BLaER1 treated with 17β-estradiol and CSF1 and Interleukin-3, amounts not matched to agents 10 nM and 100 nM (cell line): ENCODE measurements around the gene KLHDC7A.

Source experiments
- H3K27ac ChIP-seq, 11 experiments: shearing (Covaris generic); formaldehyde crosslinking; 2 replicates each; pipeline ENCODE4 v1.8.1; 2022
- H3K27me3 ChIP-seq, 11 experiments: shearing (Covaris generic); formaldehyde crosslinking; 2 replicates each; pipeline ENCODE4 v1.8.1; 2022
- H3K36me3 ChIP-seq, 11 experiments: shearing (Covaris generic); formaldehyde crosslinking; 2 replicates each; pipeline ENCODE4 v1.8.1; 2022
- H3K4me1 ChIP-seq, 10 experiments: shearing (Covaris generic); formaldehyde crosslinking; 2 replicates each; pipeline ENCODE4 v1.8.1; 2022
- H3K4me2 ChIP-seq, 11 experiments: shearing (Covaris generic); formaldehyde crosslinking; 2 replicates each; pipeline ENCODE4 v1.8.1; 2022
- H3K4me3 ChIP-seq, 10 experiments: shearing (Covaris generic); formaldehyde crosslinking; 2 replicates each; pipeline ENCODE4 v1.8.1; 2022
- H3K9ac ChIP-seq, 11 experiments: shearing (Covaris generic); formaldehyde crosslinking; 2 replicates each; pipeline ENCODE4 v1.8.1; 2022
- H3K9me3 ChIP-seq, 11 experiments: shearing (Covaris generic); formaldehyde crosslinking; replicated peaks in 1 of 11; 2 replicates each; pipeline ENCODE4 v1.8.1; 2022
- H4K20me1 ChIP-seq, 11 experiments: shearing (Covaris generic); formaldehyde crosslinking; 2 replicates each; pipeline ENCODE4 v1.8.1; 2022
- Cebpa-rat ChIP-seq, 11 experiments: shearing (Covaris generic); IDR thresholded peaks; 2 replicates each; pipeline ENCODE4 v1.8.1; 2022

KLHDC7A gene

GRCh38 chr1:18494304-18494703 lies 13.6 kb downstream of the KLHDC7A start:
- Histone ChIP-seq H3K4me1 (peaks cover 23 to 60% (median 38%) of the 10 kb centered on the region in 10 experiments), H3K4me2 (peak overlapping the region in 4 of 11 experiments; percentile 34 to 59 (median 36); a peak in 7 of 22 replicates), H3K27me3 (no peaks in the 10 kb centered on the region), H3K9ac (no peak overlapping the region), H3K4me3 (no peak overlapping the region), H3K9me3 (peaks cover 6 to 45% (median 30%) of the 10 kb centered on the region in 11 experiments; a peak in 18 of 22 replicates), H3K27ac (no peak overlapping the region), H4K20me1 (no peaks in the 10 kb centered on the region), H3K36me3 (no peaks in the 10 kb centered on the region)
- TF ChIP-seq Cebpa-rat (IDR thresholded peaks at IDR 0.05): no peak

- Histone ChIP-seq H3K27me3 (no peaks in the 10 kb centered on the region), H4K20me1 (no peaks in the 10 kb centered on the region), H3K9ac (no peak overlapping the region), H3K36me3 (no peaks in the 10 kb centered on the region), H3K27ac (no peak overlapping the region), H3K4me3 (no peak overlapping the region), H3K4me2 (peak overlapping the region in 3 of 11 experiments; percentile 3 to 54 (median 20); a peak in 5 of 22 replicates), H3K4me1 (peaks cover 16 to 53% (median 30%) of the 10 kb centered on the region in 10 experiments), H3K9me3 (peaks cover 6 to 36% (median 27%) of the 10 kb centered on the region in 11 experiments; a peak in 16 of 22 replicates)
- no peak for TF ChIP-seq Cebpa-rat (IDR thresholded peaks at IDR 0.05)
These were observed 14.9 kb downstream of the KLHDC7A start for GRCh38 chr1:18495635-18496034.

- peak overlapping the region in 2 of 11 experiments; percentile 20 to 54; a peak in 1 of 22 replicates for H3K4me2 ChIP-seq
- no peak for TF ChIP-seq Cebpa-rat (IDR thresholded peaks at IDR 0.05)
- H3K27ac ChIP-seq: no peak overlapping the region
- H3K9me3 ChIP-seq: peaks cover 6 to 36% (median 27%) of the 10 kb centered on the region in 11 experiments; a peak in 16 of 22 replicates
- H3K9ac ChIP-seq: no peak overlapping the region
- no peaks in the 10 kb centered on the region for H3K27me3 ChIP-seq
- H3K4me3 ChIP-seq: no peak overlapping the region
- H3K4me1 ChIP-seq: peaks cover 12 to 49% (median 26%) of the 10 kb centered on the region in 10 experiments
- no peaks in the 10 kb centered on the region for H4K20me1 ChIP-seq
- no peaks in the 10 kb centered on the region for H3K36me3 ChIP-seq
These were observed 15.3 kb downstream of the KLHDC7A start for GRCh38 chr1:18496056-18496455.

- Histone ChIP-seq H4K20me1 (no peaks in the 10 kb centered on the region), H3K4me2 (peak overlapping the region in 2 of 11 experiments; percentile 13 to 29; a peak in 1 of 22 replicates), H3K9me3 (peaks cover 6 to 36% (median 27%) of the 10 kb centered on the region in 11 experiments; a peak in 17 of 22 replicates), H3K27ac (no peak overlapping the region), H3K9ac (no peak overlapping the region), H3K4me1 (peaks cover 6 to 43% (median 20%) of the 10 kb centered on the region in 10 experiments), H3K4me3 (no peak overlapping the region), H3K27me3 (no peaks in the 10 kb centered on the region), H3K36me3 (no peaks in the 10 kb centered on the region)
- TF ChIP-seq Cebpa-rat (IDR thresholded peaks at IDR 0.05): no peak
These were observed 15.9 kb downstream of the KLHDC7A start for GRCh38 chr1:18496497-18497235.

GRCh38 chr1:18501833-18502232 lies 21.1 kb downstream of the KLHDC7A start:
- H3K27ac ChIP-seq: no peak overlapping the region
- no peak overlapping the region for H3K4me3 ChIP-seq
- peaks cover 4 to 33% (median 16%) of the 10 kb centered on the region in 11 experiments; a peak in 16 of 22 replicates for H3K9me3 ChIP-seq
- no peaks in the 10 kb centered on the region for H4K20me1 ChIP-seq
- peaks cover 0 to 4% (median 0%) of the 10 kb centered on the region in 10 experiments; a peak in 2 of 20 replicates for H3K4me1 ChIP-seq
- no peak overlapping the region for H3K9ac ChIP-seq
- no peak for TF ChIP-seq Cebpa-rat (IDR thresholded peaks at IDR 0.05)
- no peaks in the 10 kb centered on the region for H3K36me3 ChIP-seq
- no peak overlapping the region for H3K4me2 ChIP-seq
- no peaks in the 10 kb centered on the region for H3K27me3 ChIP-seq

GRCh38 chr1:18504609-18505008 lies 23.9 kb downstream of the KLHDC7A start:
- Histone ChIP-seq H3K4me1 (no peaks in the 10 kb centered on the region), H3K9me3 (peaks cover 6 to 34% (median 26%) of the 10 kb centered on the region in 11 experiments; a peak in 18 of 22 replicates), H3K4me3 (no peak overlapping the region), H3K27ac (no peak overlapping the region), H3K4me2 (no peak overlapping the region), H4K20me1 (no peaks in the 10 kb centered on the region), H3K36me3 (no peaks in the 10 kb centered on the region), H3K9ac (no peak overlapping the region), H3K27me3 (no peaks in the 10 kb centered on the region)
- TF ChIP-seq Cebpa-rat (IDR thresholded peaks at IDR 0.05): no peak

- no peak overlapping the region for H3K4me2 ChIP-seq
- H3K9ac ChIP-seq: no peak overlapping the region
- H3K27ac ChIP-seq: no peak overlapping the region
- H3K27me3 ChIP-seq: no peaks in the 10 kb centered on the region
- no peaks in the 10 kb centered on the region for H3K4me1 ChIP-seq
- no peaks in the 10 kb centered on the region for H4K20me1 ChIP-seq
- no peak overlapping the region for H3K4me3 ChIP-seq
- H3K36me3 ChIP-seq: no peaks in the 10 kb centered on the region
- no peak for TF ChIP-seq Cebpa-rat (IDR thresholded peaks at IDR 0.05)
- H3K9me3 ChIP-seq: peaks cover 6 to 34% (median 26%) of the 10 kb centered on the region in 11 experiments; a peak in 18 of 22 replicates
These were observed 24.9 kb downstream of the KLHDC7A start for GRCh38 chr1:18505666-18506065.

- no peak for TF ChIP-seq Cebpa-rat (IDR thresholded peaks at IDR 0.05)
- Histone ChIP-seq H3K4me3 (no peak overlapping the region), H3K9ac (no peak overlapping the region), H4K20me1 (no peaks in the 10 kb centered on the region), H3K4me2 (no peak overlapping the region), H3K27me3 (no peaks in the 10 kb centered on the region), H3K36me3 (no peaks in the 10 kb centered on the region), H3K27ac (no peak overlapping the region), H3K4me1 (no peaks in the 10 kb centered on the region), H3K9me3 (peaks cover 6 to 31% (median 25%) of the 10 kb centered on the region in 11 experiments; a peak in 18 of 22 replicates)
These were observed 27.4 kb downstream of the KLHDC7A start for GRCh38 chr1:18508084-18508483.

- Histone ChIP-seq H3K9me3 (peaks cover 17 to 41% (median 29%) of the 10 kb centered on the region in 11 experiments), H3K9ac (no peak overlapping the region), H3K4me1 (no peaks in the 10 kb centered on the region), H4K20me1 (no peaks in the 10 kb centered on the region), H3K4me3 (no peak overlapping the region), H3K27me3 (no peaks in the 10 kb centered on the region), H3K36me3 (no peaks in the 10 kb centered on the region), H3K27ac (no peak overlapping the region), H3K4me2 (no peak overlapping the region)
- TF ChIP-seq Cebpa-rat (IDR thresholded peaks at IDR 0.05): no peak
These were observed 30.6 kb downstream of the KLHDC7A start for GRCh38 chr1:18511149-18511873.
